Testis (tissue), 2 donors: ENCODE measurements around the gene EDEM3.

Source experiments
- POLR2A ChIP-seq: fragments of 450-650 bp; IDR thresholded peaks from one replicate; pipeline ENCODE4 v1.6.1; 2017; ENCODE audit warnings: antibody characterized with exemption, mild to moderate bottlenecking, moderate library complexity
- TF ChIP-seq, protein P1 (sequence below), 3 experiments: fragments of 450-650 bp in 2 of 3; fragments of 200-600 bp in 1 of 3; sonication (generic) in 1 of 3; IDR thresholded peaks; one replicate each; pipeline ENCODE4 v1.5.1; 2016 to 2019; ENCODE audit warnings: antibody characterized with exemption in 3 of 3, mild to moderate bottlenecking in 2 of 3, moderate library complexity in 1 of 3

DNA sequence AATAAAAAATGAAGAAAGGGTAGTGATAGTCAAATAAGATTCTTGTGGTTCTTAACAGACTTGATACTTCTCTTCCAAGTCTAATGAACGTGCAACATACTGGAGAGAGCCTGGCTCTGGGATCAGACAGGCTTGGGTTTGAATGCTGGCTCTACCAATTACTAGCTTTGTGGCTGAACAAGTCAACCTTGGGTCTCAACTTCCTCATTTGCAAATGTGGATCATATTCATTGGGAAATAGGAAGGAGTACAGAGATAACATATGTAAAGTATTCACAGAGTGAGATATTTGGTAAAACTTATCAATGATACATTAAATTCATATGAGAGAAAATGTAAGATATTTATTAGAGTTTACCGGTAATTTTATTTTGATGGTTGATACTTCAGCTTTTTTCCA is 2.0 kb downstream of the EDEM3 start:
- TF ChIP-seq, protein P1, sequence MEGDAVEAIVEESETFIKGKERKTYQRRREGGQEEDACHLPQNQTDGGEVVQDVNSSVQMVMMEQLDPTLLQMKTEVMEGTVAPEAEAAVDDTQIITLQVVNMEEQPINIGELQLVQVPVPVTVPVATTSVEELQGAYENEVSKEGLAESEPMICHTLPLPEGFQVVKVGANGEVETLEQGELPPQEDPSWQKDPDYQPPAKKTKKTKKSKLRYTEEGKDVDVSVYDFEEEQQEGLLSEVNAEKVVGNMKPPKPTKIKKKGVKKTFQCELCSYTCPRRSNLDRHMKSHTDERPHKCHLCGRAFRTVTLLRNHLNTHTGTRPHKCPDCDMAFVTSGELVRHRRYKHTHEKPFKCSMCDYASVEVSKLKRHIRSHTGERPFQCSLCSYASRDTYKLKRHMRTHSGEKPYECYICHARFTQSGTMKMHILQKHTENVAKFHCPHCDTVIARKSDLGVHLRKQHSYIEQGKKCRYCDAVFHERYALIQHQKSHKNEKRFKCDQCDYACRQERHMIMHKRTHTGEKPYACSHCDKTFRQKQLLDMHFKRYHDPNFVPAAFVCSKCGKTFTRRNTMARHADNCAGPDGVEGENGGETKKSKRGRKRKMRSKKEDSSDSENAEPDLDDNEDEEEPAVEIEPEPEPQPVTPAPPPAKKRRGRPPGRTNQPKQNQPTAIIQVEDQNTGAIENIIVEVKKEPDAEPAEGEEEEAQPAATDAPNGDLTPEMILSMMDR (IDR thresholded peaks at IDR 0.05) = no peak
- TF ChIP-seq POLR2A = no peak
